GM23338 (cell line): Measurements from ENCODE around the gene RBM3. TPM values are rescaled to one million over a fixed set of nuclear protein-coding genes. Genes with fewer than 3 reads are reported as not detected.

Source experiments
- ATAC-seq: fragments of 200-7000 bp; cut with Tn5 transposase; 3 replicates; pipeline ENCODE4 v1.9.1; 2020
- DNase-seq: peaks from one replicate; pipeline ENCODE4 v3.0.0-alpha.2; 2015; ENCODE audit warnings: low spot score
- H2AFZ ChIP-seq: fragments of 200-600 bp; sonication (generic); 2 replicates; pipeline ENCODE4 v1.8.0; 2016; ENCODE audit warnings: antibody characterized with exemption, mild to moderate bottlenecking, moderate library complexity
- H3F3A ChIP-seq: fragments of 200-600 bp; sonication (generic); replicated peaks from 2 replicates; pipeline ENCODE4 v1.8.0; 2017; ENCODE audit warnings: antibody characterized with exemption, mixed run types, low read depth
- H3K27ac ChIP-seq: fragments of 200-600 bp; sonication (generic); 2 replicates; pipeline ENCODE4 v1.6.1; 2016; ENCODE audit warnings: low read depth
- H3K27me3 ChIP-seq: fragments of 200-600 bp; sonication (generic); 2 replicates; pipeline ENCODE4 v1.8.0; 2016; ENCODE audit warnings: mild to moderate bottlenecking, mixed run types, moderate library complexity; ENCODE audit not compliant: insufficient read depth
- H3K36me3 ChIP-seq: fragments of 200-600 bp; sonication (generic); 2 replicates; pipeline ENCODE4 v1.8.0; 2016; ENCODE audit warnings: mild to moderate bottlenecking; ENCODE audit not compliant: insufficient read depth
- H3K4me1 ChIP-seq: fragments of 200-600 bp; sonication (generic); 2 replicates; pipeline ENCODE4 v1.8.0; 2016; ENCODE audit warnings: mild to moderate bottlenecking, moderate library complexity; ENCODE audit not compliant: insufficient read depth
- H3K4me2 ChIP-seq: fragments of 200-600 bp; sonication (generic); 2 replicates; pipeline ENCODE4 v1.7.1; 2017; ENCODE audit warnings: mixed run types
- H3K4me3 ChIP-seq: fragments of 200-600 bp; sonication (generic); 2 replicates; pipeline ENCODE4 v1.6.1; 2016; ENCODE audit warnings: mixed run types
- H3K79me2 ChIP-seq: fragments of 200-600 bp; sonication (generic); replicated peaks from 2 replicates; pipeline ENCODE4 v1.8.0; 2017; ENCODE audit warnings: mild to moderate bottlenecking; ENCODE audit not compliant: insufficient read depth
- H3K9me2 ChIP-seq: fragments of 200-600 bp; sonication (generic); 2 replicates; pipeline ENCODE4 v1.8.0; 2017; ENCODE audit not compliant: insufficient read depth
- H4K20me1 ChIP-seq: fragments of 200-600 bp; sonication (generic); replicated peaks from 2 replicates; pipeline ENCODE4 v1.8.0; 2017; ENCODE audit warnings: mild to moderate bottlenecking; ENCODE audit not compliant: insufficient read depth
- H3K27ac Mint-ChIP-seq: 2 replicates; pipeline ENCODE4 v1.8.0; 2020; ENCODE audit warnings: inconsistent platforms, mild to moderate bottlenecking, moderate library complexity, mixed read lengths
- H3K27me3 Mint-ChIP-seq: 3 replicates; pipeline ENCODE4 v1.8.0; 2022; ENCODE audit warnings: low read depth, mild to moderate bottlenecking, moderate library complexity, mixed read lengths, inconsistent platforms; ENCODE audit not compliant: insufficient read depth, poor library complexity
- H3K36me3 Mint-ChIP-seq: 3 replicates; pipeline ENCODE4 v1.8.0; 2021; ENCODE audit warnings: low read depth, mild to moderate bottlenecking, inconsistent platforms, moderate library complexity, mixed read lengths
- H3K4me1 Mint-ChIP-seq: 3 replicates; pipeline ENCODE4 v1.8.0; 2020; ENCODE audit warnings: mild to moderate bottlenecking, inconsistent platforms, mixed read lengths
- H3K4me3 Mint-ChIP-seq: 3 replicates; pipeline ENCODE4 v1.8.0; 2021; ENCODE audit warnings: moderate library complexity, mild to moderate bottlenecking, inconsistent platforms, mixed read lengths
- H3K9me3 Mint-ChIP-seq: 3 replicates; pipeline ENCODE4 v1.8.0; 2020; ENCODE audit warnings: moderate library complexity, mild to moderate bottlenecking, inconsistent platforms, mixed read lengths
- EZH2 ChIP-seq: fragments of 200-600 bp; sonication (generic); IDR thresholded peaks from one replicate; pipeline ENCODE4 v1.8.0; 2017; ENCODE audit warnings: antibody characterized with exemption, mild to moderate bottlenecking, low read depth; ENCODE audit not compliant: unreplicated experiment
- EZH2phosphoT487 ChIP-seq: fragments of 200-600 bp; sonication (generic); IDR thresholded peaks from one replicate; pipeline ENCODE4 v1.8.1; 2018; ENCODE audit warnings: antibody characterized with exemption; ENCODE audit not compliant: unreplicated experiment
- JUNB ChIP-seq: IDR thresholded peaks from one replicate; pipeline ENCODE4 v1.6.1; 2016; ENCODE audit warnings: antibody characterized with exemption; ENCODE audit not compliant: unreplicated experiment
- NANOG ChIP-seq: IDR thresholded peaks from 2 replicates; pipeline ENCODE4 v1.6.1; 2016; ENCODE audit warnings: antibody characterized with exemption, borderline replicate concordance
- POLR2AphosphoS5 ChIP-seq: IDR thresholded peaks from 2 replicates; pipeline ENCODE4 v1.6.1; 2016; ENCODE audit warnings: antibody characterized with exemption, low read depth
- REST ChIP-seq: IDR thresholded peaks from one replicate; pipeline ENCODE4 v1.6.1; 2018; ENCODE audit warnings: antibody characterized with exemption; ENCODE audit not compliant: unreplicated experiment
- STAT1 ChIP-seq: IDR thresholded peaks from one replicate; pipeline ENCODE4 v1.6.1; 2016; ENCODE audit warnings: antibody characterized with exemption; ENCODE audit not compliant: unreplicated experiment
- ZNF114 ChIP-seq: fragments of 250-450 bp; sonication (Bioruptor Pico); IDR thresholded peaks from 2 replicates; pipeline ENCODE4 v1.5.0; 2020; ENCODE audit warnings: mild to moderate bottlenecking, moderate library complexity
- ZNF331 ChIP-seq: fragments of 250-450 bp; sonication (Bioruptor Pico); IDR thresholded peaks from 2 replicates; pipeline ENCODE4 v1.5.0; 2020; ENCODE audit warnings: low read depth, mild to moderate bottlenecking, moderate library complexity
- ZNF462 ChIP-seq: fragments of 250-450 bp; sonication (Bioruptor Pico); IDR thresholded peaks from 2 replicates; pipeline ENCODE4 v1.5.0; 2020; ENCODE audit warnings: mild to moderate bottlenecking, moderate library complexity
- polyA plus RNA-seq: library from polyadenylated mRNA; unstranded; fragments of >200 nt; fragmentation: Nextera tagmentation; extraction: Ambion mirVana; gene quantifications from 2 replicates; pipeline ENCODE4 v1.2.1, GENCODE V29; 2016
- total RNA-seq: library from RNA; depleted of rRNA; stranded (reverse); fragments of >200 nt; shearing (Covaris generic); gene quantifications from 2 replicates; pipeline ENCODE4 v1.2.3, GENCODE V29; 2014

The RBM3 gene
- total and polyA plus RNA-seq, 2 experiments from 2014 or later, result 77.5 to 103 TPM

- TF ChIP-seq STAT1 (no peak), ZNF331 (CRISPR knock-in tag) (no peak)
Measured at GRCh38 chrX:48599341-48599740, 25.1 kb downstream of the RBM3 start (continued).

GRCh38 chrX:48600226-48600625 is 25.9 kb downstream of the RBM3 start:
- H3K27me3 Mint-ChIP-seq, result peaks cover 6% of the 10 kb centered on the region

GRCh38 chrX:48601741-48602394 is 27.6 kb downstream of the RBM3 start:
- Mint-ChIP-seq H3K4me1 (peaks cover 10% of the 10 kb centered on the region; the same call in 2 of the 3 replicates), H3K27me3 (peaks cover 8% of the 10 kb centered on the region), H3K27ac (no peak overlapping the region), H3K9me3 (no peaks in the 10 kb centered on the region), H3K4me3 (no peak overlapping the region), H3K36me3 (no peaks in the 10 kb centered on the region; the same call in 2 of the 3 replicates)
- no peaks in the 10 kb centered on the region for H3K27me3 ChIP-seq
- ATAC-seq (no peak), DNase-seq (no peak)
- no peaks in the 10 kb centered on the region for H4K20me1 ChIP-seq
- H3K79me2 ChIP-seq, result no peaks in the 10 kb centered on the region
- no peak overlapping the region for H2AFZ ChIP-seq
- no peaks in the 10 kb centered on the region for H3K36me3 ChIP-seq
- H3K4me2 ChIP-seq, result no peak overlapping the region
- no peaks in the 10 kb centered on the region for H3K9me2 ChIP-seq
- H3K4me3 ChIP-seq, result no peak overlapping the region
- H3K4me1 ChIP-seq, result no peaks in the 10 kb centered on the region
- H3F3A ChIP-seq, result no peaks in the 10 kb centered on the region
- H3K27ac ChIP-seq, result no peak overlapping the region
- no peak for TF ChIP-seq EZH2phosphoT487
- TF ChIP-seq ZNF462, result no peak
- TF ChIP-seq REST, result no peak
- TF ChIP-seq JUNB, result no peak
- no peak for TF ChIP-seq NANOG
- TF ChIP-seq ZNF331 (CRISPR knock-in tag), result no peak
- no peak for TF ChIP-seq ZNF114 (CRISPR knock-in tag)
- TF ChIP-seq POLR2AphosphoS5, result no peak
- no peak for TF ChIP-seq EZH2
- no peak for TF ChIP-seq STAT1

More at GRCh38 chrX:48600226-48600625, 25.9 kb downstream of the RBM3 start:
- Histone ChIP-seq H3F3A (no peaks in the 10 kb centered on the region), H3K9me2 (no peaks in the 10 kb centered on the region), H3K4me2 (no peak overlapping the region), H3K27ac (no peak overlapping the region), H4K20me1 (no peaks in the 10 kb centered on the region), H2AFZ (no peak overlapping the region), H3K79me2 (no peaks in the 10 kb centered on the region), H3K4me1 (no peaks in the 10 kb centered on the region), H3K4me3 (no peak overlapping the region), H3K27me3 (no peaks in the 10 kb centered on the region), H3K36me3 (no peaks in the 10 kb centered on the region)
- DNase-seq (no peak), ATAC-seq (no peak)
- Mint-ChIP-seq H3K36me3 (no peaks in the 10 kb centered on the region; the same call in 2 of the 3 replicates), H3K9me3 (no peaks in the 10 kb centered on the region), H3K4me1 (peaks cover 5% of the 10 kb centered on the region; the same call in 2 of the 3 replicates), H3K4me3 (no peak overlapping the region), H3K27ac (no peak overlapping the region)
- TF ChIP-seq ZNF114 (CRISPR knock-in tag), result no peak
